Measurements from ENCODE around the gene MLST8.
A peak's percentile ranks its signal among the peaks of the same experiment; 100 is the strongest.

Gene MLST8

DNA sequence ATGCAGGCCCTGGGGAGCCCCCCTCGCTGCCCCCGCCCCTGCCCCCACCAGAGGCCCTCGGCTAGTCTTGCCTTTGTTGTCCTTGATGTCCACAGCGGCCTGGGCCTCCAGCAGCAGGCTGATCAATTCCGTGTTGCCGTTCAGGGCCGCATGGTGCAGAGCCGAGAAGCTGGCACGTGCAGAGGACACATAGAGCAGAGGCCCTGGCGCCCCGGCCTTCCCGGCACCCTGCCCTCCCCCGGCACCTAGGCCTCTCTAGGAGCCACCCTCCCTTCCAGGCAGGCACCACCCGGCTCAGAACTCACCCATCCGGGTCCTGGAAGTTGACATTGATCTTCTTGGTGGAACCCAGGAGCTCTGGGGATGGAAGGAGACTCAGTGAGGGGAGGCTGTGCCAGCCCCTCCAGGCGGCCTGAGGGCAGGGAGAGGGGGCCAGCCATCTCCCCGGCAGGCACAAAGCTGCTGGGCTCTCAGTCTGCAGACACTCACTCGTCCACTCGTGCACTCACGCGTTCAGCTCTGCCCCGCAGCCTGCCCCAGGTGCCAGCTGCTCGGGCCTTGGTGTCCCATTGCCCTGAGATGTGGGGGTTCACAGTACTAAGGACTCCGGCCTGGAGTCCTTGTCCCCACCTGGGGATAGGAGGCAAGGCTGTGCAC, 15.1 kb upstream of the MLST8 start:
- intact Hi-C loops (cut with DNase I; ENCODE audit: low total_unique reads), result no loop called here
- H3K27ac ChIP-seq, result no peak overlapping the region
- H3K27me3 ChIP-seq, result peaks cover 0 to 31% of the 10 kb centered on the region in 2 donors
- H3K9me3 ChIP-seq, result no peaks in the 10 kb centered on the region
- no peak for DNase-seq
- TF ChIP-seq, protein P1, sequence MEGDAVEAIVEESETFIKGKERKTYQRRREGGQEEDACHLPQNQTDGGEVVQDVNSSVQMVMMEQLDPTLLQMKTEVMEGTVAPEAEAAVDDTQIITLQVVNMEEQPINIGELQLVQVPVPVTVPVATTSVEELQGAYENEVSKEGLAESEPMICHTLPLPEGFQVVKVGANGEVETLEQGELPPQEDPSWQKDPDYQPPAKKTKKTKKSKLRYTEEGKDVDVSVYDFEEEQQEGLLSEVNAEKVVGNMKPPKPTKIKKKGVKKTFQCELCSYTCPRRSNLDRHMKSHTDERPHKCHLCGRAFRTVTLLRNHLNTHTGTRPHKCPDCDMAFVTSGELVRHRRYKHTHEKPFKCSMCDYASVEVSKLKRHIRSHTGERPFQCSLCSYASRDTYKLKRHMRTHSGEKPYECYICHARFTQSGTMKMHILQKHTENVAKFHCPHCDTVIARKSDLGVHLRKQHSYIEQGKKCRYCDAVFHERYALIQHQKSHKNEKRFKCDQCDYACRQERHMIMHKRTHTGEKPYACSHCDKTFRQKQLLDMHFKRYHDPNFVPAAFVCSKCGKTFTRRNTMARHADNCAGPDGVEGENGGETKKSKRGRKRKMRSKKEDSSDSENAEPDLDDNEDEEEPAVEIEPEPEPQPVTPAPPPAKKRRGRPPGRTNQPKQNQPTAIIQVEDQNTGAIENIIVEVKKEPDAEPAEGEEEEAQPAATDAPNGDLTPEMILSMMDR (IDR thresholded peaks at IDR 0.05), result no peak
- H3K36me3 ChIP-seq, result no peaks in the 10 kb centered on the region
- H3K4me1 ChIP-seq, result peaks cover 0 to 3% (median 2%) of the 10 kb centered on the region in 4 donors
- no peak overlapping the region for H3K4me3 ChIP-seq

DNA sequence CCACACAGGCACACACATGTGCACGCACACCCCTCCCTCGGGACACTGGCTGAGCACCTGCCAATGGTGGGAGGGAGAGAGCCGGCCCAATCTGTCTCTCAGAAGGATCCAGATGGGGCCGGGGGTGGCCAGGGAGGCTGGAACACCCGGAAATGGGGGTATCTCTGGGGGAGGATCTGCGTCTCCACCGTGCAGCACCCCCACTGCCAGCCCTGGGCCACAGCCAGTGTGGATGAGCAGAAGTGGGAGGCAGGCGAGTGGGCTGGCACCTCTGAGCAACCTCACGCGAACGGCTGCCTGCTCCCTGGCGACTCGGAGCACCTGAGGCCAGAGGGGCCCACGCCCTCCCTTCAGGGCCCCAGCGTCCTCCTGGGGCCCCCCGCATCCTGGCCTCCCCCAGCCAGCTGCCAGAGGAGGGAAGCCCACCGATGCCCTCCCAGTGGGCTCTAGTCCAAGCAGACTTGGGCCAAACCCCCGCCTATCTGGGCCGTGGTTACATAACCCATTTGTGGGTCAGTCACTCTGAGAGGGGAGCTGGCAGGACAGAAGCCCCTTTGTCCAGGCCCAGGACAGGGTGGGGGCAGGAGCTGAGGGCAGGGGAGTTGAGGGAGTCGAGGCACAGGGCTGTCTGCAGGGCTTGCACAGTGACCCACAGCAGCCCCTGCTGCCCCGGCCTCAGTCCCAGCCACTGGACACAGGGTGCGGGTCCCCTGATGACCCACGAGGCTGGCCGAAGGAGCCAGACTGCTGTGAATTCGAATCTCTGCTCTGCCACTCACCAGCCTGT, 14.4 kb upstream of the MLST8 start:
- intact Hi-C loops (cut with DNase I; ENCODE audit: low total_unique reads), result no loop called here
- DNase-seq, result no peak
- peaks cover 0 to 35% of the 10 kb centered on the region in 2 donors for H3K27me3 ChIP-seq
- H3K36me3 ChIP-seq, result no peaks in the 10 kb centered on the region
- H3K4me1 ChIP-seq, result peaks cover 0 to 10% (median 9%) of the 10 kb centered on the region in 4 donors
- no peak overlapping the region for H3K27ac ChIP-seq
- no peak overlapping the region for H3K4me3 ChIP-seq
- H3K9me3 ChIP-seq, result no peaks in the 10 kb centered on the region
- TF ChIP-seq, protein P1 (IDR thresholded peaks at IDR 0.05), result no peak

DNA sequence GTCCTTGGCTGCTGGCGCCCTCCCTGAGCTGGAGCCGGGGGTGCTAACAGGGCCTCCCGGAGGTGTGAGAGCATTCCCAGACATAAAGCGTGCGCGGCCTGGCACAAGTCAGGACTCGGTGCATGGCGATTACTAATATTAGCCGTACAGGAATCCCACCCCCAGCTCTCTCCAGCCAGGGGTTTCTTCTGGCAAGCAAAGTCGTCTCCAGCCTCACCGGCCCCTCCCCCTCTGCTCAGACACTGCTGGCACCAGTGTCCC, 13.9 kb upstream of the MLST8 start:
- Histone ChIP-seq H3K4me3 (no peak overlapping the region), H3K27ac (no peak overlapping the region), H3K27me3 (peaks cover 0 to 40% of the 10 kb centered on the region in 2 donors), H3K36me3 (no peaks in the 10 kb centered on the region), H3K4me1 (peaks cover 0 to 14% (median 13%) of the 10 kb centered on the region in 4 donors), H3K9me3 (no peaks in the 10 kb centered on the region)
- TF ChIP-seq, protein P1 (IDR thresholded peaks at IDR 0.05), result no peak
- DNase-seq, result no peak
- intact Hi-C loops (cut with DNase I; ENCODE audit: low total_unique reads), result no loop called here

DNA sequence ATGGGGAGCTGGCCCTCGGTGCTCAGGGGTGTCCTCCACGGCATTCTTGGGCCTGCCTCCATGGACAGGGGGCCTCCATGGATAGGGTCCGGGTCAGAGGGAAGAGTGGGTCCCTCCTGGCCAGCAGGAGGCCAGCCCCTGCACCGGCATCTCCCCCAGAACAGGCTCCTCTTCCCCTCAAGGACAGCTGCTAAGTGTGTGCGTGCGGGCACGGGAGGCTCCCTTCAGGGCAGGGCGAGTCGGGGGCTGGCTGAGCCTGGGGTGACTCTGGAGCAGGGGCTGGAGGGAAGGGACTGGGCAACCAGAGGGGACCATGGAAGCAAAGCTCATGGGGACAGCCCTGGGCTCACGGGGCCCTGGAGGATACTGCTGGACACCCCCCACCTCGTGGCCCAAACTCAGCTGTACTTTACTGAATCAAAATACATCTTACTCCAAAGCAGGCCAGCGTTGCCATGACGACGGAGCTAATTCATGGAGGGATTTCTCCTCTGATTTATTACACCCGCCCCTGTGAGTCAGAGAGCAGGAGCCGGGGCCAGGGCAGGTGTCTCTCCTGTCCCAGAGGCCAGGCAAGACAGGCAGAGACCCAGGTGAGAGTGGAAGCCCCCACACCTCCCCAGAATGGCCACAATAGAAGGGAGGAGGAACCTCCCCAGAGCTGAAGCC, 11.0 kb upstream of the MLST8 start:
- TF ChIP-seq, protein P1 (IDR thresholded peaks at IDR 0.05), result no peak
- H3K27ac ChIP-seq, result no peak overlapping the region
- H3K9me3 ChIP-seq, result no peaks in the 10 kb centered on the region
- peaks cover 2 to 61% of the 10 kb centered on the region in 2 donors for H3K27me3 ChIP-seq
- no peaks in the 10 kb centered on the region for H3K36me3 ChIP-seq
- peaks cover 0 to 21% (median 16%) of the 10 kb centered on the region in 4 donors for H3K4me1 ChIP-seq
- intact Hi-C loops (cut with DNase I; ENCODE audit: low total_unique reads), result no loop called here
- no peak overlapping the region for H3K4me3 ChIP-seq
- DNase-seq, result no peak

GRCh38 chr16:2194852-2195321, 10.4 kb upstream of the MLST8 start:
- DNase-seq, result no peak
- intact Hi-C loops (cut with DNase I; ENCODE audit: low total_unique reads), result no loop called here
- Histone ChIP-seq H3K4me3 (no peak overlapping the region), H3K4me1 (peaks cover 0 to 21% (median 16%) of the 10 kb centered on the region in 4 donors), H3K27ac (no peak overlapping the region), H3K27me3 (peaks cover 2 to 64% of the 10 kb centered on the region in 2 donors), H3K36me3 (no peaks in the 10 kb centered on the region), H3K9me3 (no peaks in the 10 kb centered on the region)
- TF ChIP-seq, protein P1 (IDR thresholded peaks at IDR 0.05), result peak in 1 of 2 experiments; percentile 25

All from tibial artery (tissue), 4 donors.